AML-193 (cell line): ENCODE results near the gene KLHDC8B.

Experiments used
- DNase-seq, 2 experiments: peaks; one replicate each; lab custom pipeline; 2025; lab: John Stamatoyannopoulos, UW

Gene KLHDC8B

GRCh38 chr3:49171119-49171774, at the start of gene KLHDC8B:
Gene KLHDC8B (plus strand): TSS chr3:49171598. CDS start chr3:49172770, 1,172 bp downstream.
- peak; percentile 66 to 83 for DNase-seq

GRCh38 chr3:49122022-49122421, 49.4 kb upstream of the KLHDC8B start:
- no peak for DNase-seq

GRCh38 chr3:49122451-49122850, 48.9 kb upstream of the KLHDC8B start:
- DNase-seq = no peak

GRCh38 chr3:49122886-49123545, 48.4 kb upstream of the KLHDC8B start:
- DNase-seq = no peak

GRCh38 chr3:49123687-49124086, 47.7 kb upstream of the KLHDC8B start:
- no peak for DNase-seq

- no peak for DNase-seq
Measured at GRCh38 chr3:49124203-49124602, 47.2 kb upstream of the KLHDC8B start.

- no peak for DNase-seq
Measured at GRCh38 chr3:49124991-49125670, 46.3 kb upstream of the KLHDC8B start.

GRCh38 chr3:49131040-49131439, 40.4 kb upstream of the KLHDC8B start:
- DNase-seq = no peak

- no peak for DNase-seq
Measured at GRCh38 chr3:49131576-49131975, 39.8 kb upstream of the KLHDC8B start.

GRCh38 chr3:49132073-49132436, 39.3 kb upstream of the KLHDC8B start:
- DNase-seq = no peak

GRCh38 chr3:49132437-49133225, 38.8 kb upstream of the KLHDC8B start, which contains the start of gene LAMB2:
Gene LAMB2 (minus strand): TSS chr3:49133050. CDS start chr3:49132867, 183 bp downstream.
- DNase-seq = no peak

GRCh38 chr3:49133226-49133951, 38.0 kb upstream of the KLHDC8B start:
- DNase-seq = no peak

- no peak for DNase-seq
Measured at GRCh38 chr3:49134471-49135265, 36.7 kb upstream of the KLHDC8B start.

- DNase-seq = no peak
Measured at GRCh38 chr3:49135499-49135898, 35.9 kb upstream of the KLHDC8B start.

GRCh38 chr3:49140080-49140479, 31.3 kb upstream of the KLHDC8B start:
- no peak for DNase-seq

- DNase-seq = no peak
Measured at GRCh38 chr3:49148159-49148558, 23.2 kb upstream of the KLHDC8B start.

- no peak for DNase-seq
Measured at GRCh38 chr3:49151610-49152009, 19.8 kb upstream of the KLHDC8B start.

- DNase-seq = no peak
Measured at GRCh38 chr3:49153349-49153912, 18.0 kb upstream of the KLHDC8B start.

GRCh38 chr3:49157289-49157688, 14.1 kb upstream of the KLHDC8B start:
- no peak for DNase-seq

GRCh38 chr3:49158103-49158709, 13.2 kb upstream of the KLHDC8B start:
- DNase-seq = peak; percentile 68 to 70
